Activated effector memory CD4-positive, alpha-beta T cell treated with Interleukin-2 at 50 U/mL for 16 hours (primary cell): ENCODE results near the gene IQGAP3.

Experiments
- DNase-seq: peaks from one replicate; pipeline ENCODE4 v3.0.0-alpha.2; 2020

IQGAP3 gene

DNA sequence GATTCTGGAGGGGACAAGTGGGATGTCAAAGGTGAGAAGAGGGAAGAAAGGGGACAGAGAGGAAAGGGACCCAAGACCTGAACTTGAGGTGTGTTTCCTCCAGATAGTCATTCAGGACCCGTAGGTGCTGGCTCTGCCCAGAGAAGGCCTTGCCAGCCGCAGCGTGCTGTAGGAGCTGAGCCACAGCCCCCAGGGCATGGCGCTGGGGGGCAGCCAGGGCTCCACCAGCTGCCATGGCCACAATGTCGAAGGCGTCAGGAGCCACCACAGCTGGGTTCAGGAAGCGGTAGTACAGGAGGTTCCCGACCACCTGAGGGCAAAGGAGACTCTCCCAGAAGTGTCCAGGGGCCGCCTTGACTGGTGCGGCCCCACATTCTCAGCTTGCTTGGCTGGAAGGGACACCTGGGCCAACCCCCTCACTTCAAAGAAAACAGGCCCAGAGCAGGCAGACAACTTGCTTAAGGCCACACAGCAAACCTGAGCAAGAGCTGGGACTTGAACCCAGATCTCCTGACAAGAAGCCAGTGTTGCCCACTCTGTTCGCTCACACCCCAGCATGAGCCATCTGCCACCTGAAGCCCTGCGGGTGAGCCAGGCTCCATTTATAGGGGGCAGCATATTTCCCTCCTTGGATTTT, 37.8 kb downstream of the IQGAP3 start:
- no peak for DNase-seq

GRCh38 chr1:156533568-156534220, 38.7 kb downstream of the IQGAP3 start:
- DNase-seq: no peak

- DNase-seq: no peak
Observed at GRCh38 chr1:156532374-156532773, 40.0 kb downstream of the IQGAP3 start.

GRCh38 chr1:156530006-156530405, 42.4 kb downstream of the IQGAP3 start:
- no peak for DNase-seq

GRCh38 chr1:156528875-156529425, 43.4 kb downstream of the IQGAP3 start:
- no peak for DNase-seq

DNA sequence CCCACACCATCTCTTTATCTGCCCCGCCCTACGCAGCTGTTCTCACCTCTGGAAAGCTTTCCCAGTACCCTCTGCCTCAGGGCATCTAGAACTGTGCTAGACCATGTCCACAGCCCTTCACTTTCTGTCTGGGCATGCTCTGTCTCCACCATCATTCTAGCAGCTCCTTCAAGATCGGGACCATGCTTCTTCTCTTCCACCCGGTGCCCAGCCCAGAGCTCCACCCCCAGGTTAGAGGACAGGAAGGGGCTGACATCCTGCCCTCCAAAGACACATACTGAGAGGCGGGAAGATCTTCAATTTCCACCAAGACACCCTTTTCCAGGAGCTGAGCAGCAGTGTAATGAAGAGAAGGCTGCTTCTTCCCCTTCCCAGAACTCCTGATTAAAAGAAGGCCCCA, 44.1 kb downstream of the IQGAP3 start:
- DNase-seq: no peak

DNA sequence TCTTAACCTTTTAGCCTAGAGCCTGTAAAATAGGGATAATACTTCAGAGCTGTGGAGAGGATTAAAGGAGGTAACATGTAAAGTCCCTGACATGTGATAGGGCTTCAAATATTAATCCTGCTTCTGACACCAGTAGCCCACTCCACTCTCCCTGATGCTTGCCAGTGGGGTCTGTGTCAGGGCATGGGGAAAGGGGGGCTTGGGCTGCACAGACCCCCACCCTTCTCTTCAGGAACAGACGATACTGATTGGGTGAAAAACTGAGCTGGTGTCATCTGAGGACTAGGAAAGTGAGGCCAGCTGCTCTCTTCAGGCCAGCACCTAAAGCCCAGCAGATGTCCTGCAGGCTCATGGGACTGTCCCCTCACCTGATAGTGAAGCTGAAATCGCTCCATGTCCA, 44.8 kb downstream of the IQGAP3 start:
- DNase-seq: no peak

DNA sequence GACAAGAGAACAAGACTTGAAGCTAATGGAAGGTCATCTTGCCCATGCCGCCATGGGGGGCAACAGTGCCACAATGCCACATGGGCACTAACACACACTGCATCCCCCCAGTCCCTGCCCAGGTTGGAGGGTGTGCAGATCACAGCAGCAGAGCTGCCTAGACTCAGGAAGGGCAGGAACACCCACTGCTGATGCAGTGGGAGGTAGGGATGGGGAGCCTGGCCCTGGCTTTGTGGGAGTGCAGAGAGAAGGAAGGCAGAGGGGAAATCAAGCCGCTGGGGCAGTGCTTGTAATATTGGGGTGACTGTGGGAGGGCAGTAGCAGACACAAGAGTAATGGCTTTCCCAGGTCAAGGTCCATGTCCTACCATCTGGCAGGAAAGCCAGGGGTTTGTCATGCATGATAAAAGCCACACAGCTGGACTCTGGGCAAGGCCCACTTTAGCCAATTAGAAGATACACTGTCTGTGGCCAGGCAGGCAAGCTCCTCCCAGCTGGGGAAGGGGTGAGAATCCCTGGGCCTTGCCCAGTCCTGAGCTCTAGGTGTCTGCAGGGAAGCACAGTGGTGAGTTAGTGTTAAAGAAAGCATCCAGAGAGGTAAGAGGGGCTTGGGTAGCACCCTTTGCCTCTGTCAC, 46.4 kb downstream of the IQGAP3 start:
- DNase-seq: no peak

GRCh38 chr1:156525071-156525501, 47.3 kb downstream of the IQGAP3 start:
- no peak for DNase-seq

- DNase-seq: no peak
Observed at GRCh38 chr1:156524481-156524869, 47.9 kb downstream of the IQGAP3 start.

DNA sequence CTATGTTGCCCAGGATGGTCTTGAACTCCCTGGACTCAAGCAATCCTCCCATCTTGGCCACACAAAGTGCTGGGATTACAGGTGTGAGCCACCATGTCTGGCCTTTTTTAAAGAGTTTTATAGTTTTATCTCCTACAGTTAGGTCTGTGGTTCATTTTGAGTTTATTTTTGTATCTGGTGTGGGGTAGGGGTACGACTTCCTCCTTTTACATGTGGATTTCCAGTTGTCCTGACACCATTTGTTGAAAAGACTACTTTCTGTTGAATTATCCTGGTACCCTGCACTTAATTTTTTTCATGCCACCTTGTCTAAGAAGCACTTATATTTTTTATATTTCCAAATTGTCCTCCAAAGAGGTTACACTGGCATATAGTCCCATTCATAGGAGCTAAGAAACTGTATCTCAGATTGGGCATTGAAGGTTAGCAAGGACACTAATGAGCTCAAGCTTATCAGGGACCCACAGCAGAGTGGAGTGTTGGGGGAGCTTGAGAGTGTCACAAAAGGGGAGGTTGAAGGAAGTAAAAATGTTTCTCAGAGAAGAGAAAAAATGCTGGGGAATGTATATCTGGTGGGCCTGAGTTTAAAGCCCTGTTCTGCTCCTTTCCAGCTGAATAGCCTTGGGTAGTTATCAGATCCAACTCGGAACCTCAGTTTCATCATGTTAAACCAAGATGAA, 48.4 kb downstream of the IQGAP3 start:
- no peak for DNase-seq

- no peak for DNase-seq
Observed at GRCh38 chr1:156522443-156522970, 49.9 kb downstream of the IQGAP3 start.

DNA sequence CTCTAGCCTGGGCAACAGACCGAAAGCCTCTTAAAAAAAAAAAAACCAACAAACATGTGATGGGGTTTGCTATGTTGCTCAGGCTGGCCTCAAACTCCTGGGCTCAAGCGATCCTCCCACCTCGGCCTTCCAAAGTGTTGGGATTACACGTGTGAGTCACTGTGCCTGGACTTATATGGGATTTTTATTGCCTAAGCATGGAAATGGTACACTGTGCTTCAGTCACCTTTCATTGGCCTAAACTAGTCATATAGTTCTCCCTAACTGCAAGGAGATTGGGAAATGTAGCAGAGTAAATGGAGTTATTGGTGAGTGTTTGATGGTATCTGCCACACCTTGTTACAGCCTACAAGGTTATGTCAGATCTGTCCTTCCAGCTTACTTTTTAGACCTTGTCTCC, 54.6 kb downstream of the IQGAP3 start:
- DNase-seq: no peak

- no peak for DNase-seq
Observed at GRCh38 chr1:156516821-156517220, 55.5 kb downstream of the IQGAP3 start.

DNA sequence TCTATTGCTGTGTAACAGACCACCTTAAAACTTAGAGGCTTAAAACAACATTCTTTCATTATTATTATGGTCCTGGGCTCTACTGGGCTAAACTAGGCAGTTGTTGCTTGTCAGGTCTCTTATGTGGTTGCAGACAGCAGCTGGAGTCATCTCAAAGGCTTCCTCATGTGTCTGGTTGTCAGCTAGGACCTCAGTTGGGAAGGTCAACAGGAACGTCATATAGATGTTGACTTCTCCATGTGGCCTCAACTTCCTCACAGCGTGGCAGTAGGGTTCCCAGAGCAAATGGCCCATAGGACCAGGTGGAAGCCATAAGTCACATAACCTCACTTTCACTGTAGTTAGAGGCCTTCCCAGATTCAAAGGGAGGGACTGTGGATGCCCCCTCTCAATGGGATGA, 56.4 kb downstream of the IQGAP3 start:
- no peak for DNase-seq

DNA sequence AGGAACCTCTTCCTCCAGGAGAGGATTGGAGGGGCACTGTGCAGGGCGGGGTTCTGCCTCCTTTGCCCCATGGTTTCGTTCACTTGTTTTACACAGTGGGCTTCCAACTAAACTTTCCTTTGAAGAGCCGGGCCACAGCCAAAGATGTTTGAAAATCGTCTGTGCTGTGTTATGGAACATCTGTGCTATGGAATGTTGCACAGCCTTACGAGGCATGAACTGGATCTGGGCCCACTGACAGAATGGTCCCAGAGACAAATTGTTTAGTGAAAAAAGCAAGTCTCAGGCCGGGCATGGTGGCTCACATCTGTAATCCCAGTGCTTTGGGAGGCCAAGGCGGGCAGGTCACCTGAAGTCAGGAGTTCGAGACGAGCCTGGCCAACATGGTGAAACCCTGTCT, 59.2 kb downstream of the IQGAP3 start:
- no peak for DNase-seq

GRCh38 chr1:156511644-156512043, 60.7 kb downstream of the IQGAP3 start:
- no peak for DNase-seq

DNA sequence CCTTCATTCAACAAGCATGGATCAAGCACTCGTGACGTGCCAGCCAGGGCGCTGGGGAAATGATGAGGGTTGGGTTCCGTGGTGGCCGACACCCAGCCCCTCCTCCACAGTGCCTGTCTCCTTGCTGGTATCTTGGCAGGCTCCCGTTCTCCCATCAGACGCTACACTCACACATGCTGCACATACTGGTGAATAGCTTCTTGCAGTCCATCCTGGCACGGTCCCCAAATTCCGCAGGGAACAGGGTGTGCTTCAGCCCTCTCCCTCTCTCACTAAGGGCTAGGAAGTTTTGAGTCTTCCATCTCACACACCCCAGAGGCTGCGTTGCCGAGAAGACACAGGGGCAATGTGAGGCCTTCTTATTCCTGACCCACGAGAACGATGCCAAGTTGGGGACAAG, 61.7 kb downstream of the IQGAP3 start:
- DNase-seq: no peak

GRCh38 chr1:156509424-156510034, 62.8 kb downstream of the IQGAP3 start:
- no peak for DNase-seq

DNA sequence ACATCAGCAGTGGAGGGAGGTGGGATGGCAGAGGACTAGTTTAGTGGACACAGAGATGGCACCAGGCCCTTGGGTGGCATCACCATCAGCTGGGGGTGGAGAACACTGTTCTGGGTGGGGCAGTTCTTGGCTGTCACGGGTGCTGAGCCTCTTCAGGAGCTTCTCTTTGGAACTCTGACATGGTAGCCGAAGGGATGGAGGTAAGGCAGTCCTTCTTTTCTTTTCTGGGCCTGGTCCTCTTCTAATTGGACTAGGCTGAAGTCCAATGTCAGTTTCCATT, 63.5 kb downstream of the IQGAP3 start:
- no peak for DNase-seq

DNA sequence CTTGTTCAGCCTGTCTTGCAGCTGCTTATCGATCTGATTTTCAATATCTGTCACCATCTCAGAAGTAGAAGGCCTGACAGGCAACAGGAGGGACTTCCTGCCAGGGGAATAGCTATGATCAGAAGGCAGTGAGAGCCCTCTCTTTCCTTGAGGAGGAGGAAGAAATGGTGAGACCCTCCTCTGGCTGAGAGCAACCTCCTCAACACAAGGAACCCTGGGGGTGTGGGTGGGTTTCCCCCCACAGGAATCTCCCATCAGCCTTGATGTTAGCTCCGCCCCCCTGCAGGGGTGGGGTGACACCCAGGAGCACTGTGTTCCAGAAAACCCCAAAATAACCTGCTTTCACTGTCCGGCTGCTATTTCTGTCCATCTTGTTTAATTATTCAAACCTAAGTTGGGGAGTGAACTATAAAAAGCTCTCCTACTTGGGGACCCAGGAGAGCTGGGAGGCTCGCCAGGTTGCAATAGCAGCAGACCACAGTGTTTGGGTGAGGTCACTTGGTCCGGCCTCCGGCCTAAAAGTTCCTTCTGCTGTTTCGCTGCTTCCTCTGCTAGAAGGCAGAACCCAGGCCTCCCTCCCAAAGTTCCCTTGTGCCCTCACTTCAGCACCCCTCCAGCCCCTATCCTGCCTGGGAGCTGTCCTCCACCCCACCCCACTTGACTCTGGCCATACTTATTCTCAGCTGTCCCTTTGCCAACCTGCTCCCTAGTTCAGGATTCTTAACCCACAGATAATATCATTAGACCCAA, 64.0 kb downstream of the IQGAP3 start:
- no peak for DNase-seq

DNA sequence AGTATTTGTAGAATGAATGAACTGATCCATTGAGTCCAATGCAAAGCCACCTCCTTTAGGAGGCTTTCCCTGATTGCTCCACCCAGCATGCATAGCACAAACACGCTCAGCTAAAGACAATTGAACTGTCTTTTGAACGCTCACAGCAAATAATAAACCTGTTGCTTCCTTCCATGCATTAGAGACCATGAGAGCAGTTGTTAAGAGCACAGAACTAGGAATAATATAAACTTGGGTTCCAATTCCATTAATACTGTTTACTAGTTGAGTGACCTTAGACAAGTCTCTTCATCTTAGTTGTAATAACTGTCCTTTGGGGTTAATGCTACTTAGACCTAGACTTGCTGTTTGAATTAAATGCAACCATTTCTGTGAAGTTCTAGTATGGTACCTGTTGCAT, 65.9 kb downstream of the IQGAP3 start:
- no peak for DNase-seq
